Measurements from ENCODE around the gene APP. TPM values are rescaled to one million over a fixed set of nuclear protein-coding genes. Genes with fewer than 3 reads are reported as not detected.

Gene APP
- total and polyA plus RNA-seq, 12 donors = 106 to 434 (median 389) TPM

- Histone ChIP-seq H3K36me3 (no peaks in the 10 kb centered on the region), H3K27me3 (no peaks in the 10 kb centered on the region), H3K27ac (peak overlapping the region; percentile 76 to 97 (median 93)), H3K4me1 (peaks cover 0 to 56% (median 41%) of the 10 kb centered on the region in 9 donors), H3K9me3 (no peaks in the 10 kb centered on the region), H3K4me3 (peak overlapping the region; percentile 70 to 97 (median 88))
- intact Hi-C loops (cut with DNase I) = loop anchor here (2.0 to 10.0 kb wide), 17 partner anchors 38 to 547 kb away; no protein-coding TSS in a partner anchor
- WGBS, 2 donors = 0 to 1% methylated on average over 66 to 80 of the region's 80 CpGs
- DNase-seq = peak; percentile 59 to 73
- ATAC-seq = peak; percentile 68 to 85 (median 76)
- TF ChIP-seq, protein P1, sequence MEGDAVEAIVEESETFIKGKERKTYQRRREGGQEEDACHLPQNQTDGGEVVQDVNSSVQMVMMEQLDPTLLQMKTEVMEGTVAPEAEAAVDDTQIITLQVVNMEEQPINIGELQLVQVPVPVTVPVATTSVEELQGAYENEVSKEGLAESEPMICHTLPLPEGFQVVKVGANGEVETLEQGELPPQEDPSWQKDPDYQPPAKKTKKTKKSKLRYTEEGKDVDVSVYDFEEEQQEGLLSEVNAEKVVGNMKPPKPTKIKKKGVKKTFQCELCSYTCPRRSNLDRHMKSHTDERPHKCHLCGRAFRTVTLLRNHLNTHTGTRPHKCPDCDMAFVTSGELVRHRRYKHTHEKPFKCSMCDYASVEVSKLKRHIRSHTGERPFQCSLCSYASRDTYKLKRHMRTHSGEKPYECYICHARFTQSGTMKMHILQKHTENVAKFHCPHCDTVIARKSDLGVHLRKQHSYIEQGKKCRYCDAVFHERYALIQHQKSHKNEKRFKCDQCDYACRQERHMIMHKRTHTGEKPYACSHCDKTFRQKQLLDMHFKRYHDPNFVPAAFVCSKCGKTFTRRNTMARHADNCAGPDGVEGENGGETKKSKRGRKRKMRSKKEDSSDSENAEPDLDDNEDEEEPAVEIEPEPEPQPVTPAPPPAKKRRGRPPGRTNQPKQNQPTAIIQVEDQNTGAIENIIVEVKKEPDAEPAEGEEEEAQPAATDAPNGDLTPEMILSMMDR (IDR thresholded peaks at IDR 0.05) = no peak
Measured at GRCh38 chr21:26169611-26170470, 729 bp downstream of the APP start.

- H3K27ac ChIP-seq = peak overlapping the region; percentile 76 to 97 (median 93)
- peak overlapping the region; percentile 70 to 97 (median 88) for H3K4me3 ChIP-seq
- TF ChIP-seq, protein P1 (IDR thresholded peaks at IDR 0.05) = peak in 7 of 9 donors; percentile 7 to 59 (median 46)
- intact Hi-C loops (cut with DNase I) = loop anchor here in 6 of 10 donors (5.0 to 10.0 kb wide), 10 partner anchors 37 to 287 kb away; no protein-coding TSS in a partner anchor
- H3K36me3 ChIP-seq = no peaks in the 10 kb centered on the region
- no peaks in the 10 kb centered on the region for H3K27me3 ChIP-seq
- no peaks in the 10 kb centered on the region for H3K9me3 ChIP-seq
- DNase-seq (peak in 1 of 2 donors; percentile 41), ATAC-seq (peak; percentile 39 to 73 (median 62))
- WGBS, 2 donors = 0 to 2% methylated on average over 18 of the region's 18 CpGs
- H3K4me1 ChIP-seq = peaks cover 0 to 63% (median 41%) of the 10 kb centered on the region in 9 donors
Measured at GRCh38 chr21:26169061-26169610, 1.4 kb downstream of the APP start.

- H3K4me3 ChIP-seq = peak overlapping the region in 9 of 10 donors; percentile 70 to 97 (median 90)
- intact Hi-C loops (cut with DNase I) = loop anchor here in 6 of 10 donors (5.0 to 10.0 kb wide), 10 partner anchors 36 to 286 kb away; no protein-coding TSS in a partner anchor
Measured at GRCh38 chr21:26168371-26168770, 2.2 kb downstream of the APP start.

More at GRCh38 chr21:26168371-26168770, 2.2 kb downstream of the APP start:
- no peak for ATAC-seq
- no peaks in the 10 kb centered on the region for H3K9me3 ChIP-seq
- H3K27ac ChIP-seq = peak overlapping the region in 8 of 10 donors; percentile 92 to 97 (median 94)
- H3K27me3 ChIP-seq = no peaks in the 10 kb centered on the region
- H3K4me1 ChIP-seq = peaks cover 0 to 63% (median 41%) of the 10 kb centered on the region in 9 donors
- TF ChIP-seq, protein P1 (IDR thresholded peaks at IDR 0.05) = no peak
- H3K36me3 ChIP-seq = no peaks in the 10 kb centered on the region
- 56 to 69% methylated on average over 4 of the region's 4 CpGs for WGBS, 2 donors
- no peak for DNase-seq
